HG03520 (cell line): ENCODE measurements around the gene SMARCC1.

Experiments
- ATAC-seq: cut with Tn5 transposase; IDR thresholded peaks from one replicate; pipeline ENCODE4 v1.9.1; 2021; ENCODE audit warnings: mild to moderate bottlenecking, moderate library complexity; ENCODE audit not compliant: unreplicated experiment

Gene SMARCC1

GRCh38 chr3:47565734-47566550, 215.8 kb downstream of the SMARCC1 start:
- no peak for ATAC-seq

- ATAC-seq, result no peak
Measured at GRCh38 chr3:47556351-47556750, 225.3 kb downstream of the SMARCC1 start.

- ATAC-seq, result no peak
Measured at GRCh38 chr3:47554335-47554734, 227.4 kb downstream of the SMARCC1 start.

GRCh38 chr3:47553407-47553806, 228.3 kb downstream of the SMARCC1 start:
- no peak for ATAC-seq

GRCh38 chr3:47542471-47543173, 239.1 kb downstream of the SMARCC1 start:
- ATAC-seq, result no peak

GRCh38 chr3:47541583-47542108, 240.0 kb downstream of the SMARCC1 start:
- ATAC-seq, result no peak

GRCh38 chr3:47540281-47540680, 241.4 kb downstream of the SMARCC1 start:
- ATAC-seq, result no peak

- ATAC-seq, result no peak
Measured at GRCh38 chr3:47536967-47537366, 244.7 kb downstream of the SMARCC1 start.

- ATAC-seq, result no peak
Measured at GRCh38 chr3:47536221-47536891, 245.3 kb downstream of the SMARCC1 start.
